HEK293 (cell line): ENCODE results near the gene FBXO27.

ENCODE experiments used
- CTCF ChIA-PET: fragments of 350-600 bp; formaldehyde crosslinking; extraction: SDS; loops from one replicate; lab custom pipeline; 2021; ENCODE audit warnings: antibody characterized with exemption; lab: Yijun Ruan, JAX
- POLR2A ChIA-PET: fragments of 300-600 bp; formaldehyde crosslinking; extraction: SDS; loops from one replicate; lab custom pipeline; 2020; ENCODE audit warnings: antibody characterized with exemption, inconsistent platforms; lab: Yijun Ruan, JAX
- H3K27ac ChIP-seq: fragments of 200-500 bp; sonication (Bioruptor generic); 2 replicates; pipeline ENCODE4 v1.5.1; 2014; ENCODE audit warnings: low read depth, low read length, control low read depth, inconsistent platforms; ENCODE audit errors: extremely low read depth
- H3K36me3 ChIP-seq, 2 experiments: fragments of 200-500 bp in 1 of 2; sonication (Bioruptor generic) in 1 of 2; 1 replicate in 1 of 2; 2 replicates in 1 of 2; pipeline ENCODE4 v1.5.1; 2014 to 2017; ENCODE audit warnings: inconsistent platforms in 2 of 2, low read length in 2 of 2; ENCODE audit not compliant: control insufficient read depth in 2 of 2, insufficient read depth in 1 of 2
- H3K4me1 ChIP-seq: fragments of 200-500 bp; sonication (Bioruptor generic); 2 replicates; pipeline ENCODE4 v1.5.1; 2014; ENCODE audit warnings: mild to moderate bottlenecking, low read length, inconsistent platforms; ENCODE audit not compliant: control insufficient read depth, insufficient read depth
- H3K4me3 ChIP-seq: 2 replicates; pipeline ENCODE4 v1.5.1; 2011; ENCODE audit warnings: low read depth, mild to moderate bottlenecking, control low read depth, low read length, moderate library complexity
- H3K9me3 ChIP-seq: fragments of 200-500 bp; sonication (Bioruptor generic); 2 replicates; pipeline ENCODE4 v1.5.1; 2014; ENCODE audit warnings: low read depth, low read length, inconsistent platforms; ENCODE audit not compliant: control insufficient read depth, insufficient read depth
- AEBP2 ChIP-seq: fragments of 450-650 bp; formaldehyde crosslinking; IDR thresholded peaks from 2 replicates; pipeline ENCODE4 v1.5.1; 2016; ENCODE audit warnings: missing biosample characterization, missing genetic modification characterization, borderline replicate concordance
- BCL11A ChIP-seq: fragments of 450-650 bp; formaldehyde crosslinking; IDR thresholded peaks from 2 replicates; pipeline ENCODE4 v1.5.1; 2016; ENCODE audit warnings: low read depth, missing biosample characterization, missing genetic modification characterization
- BCL6B ChIP-seq: fragments of 450-650 bp; formaldehyde crosslinking; IDR thresholded peaks from 2 replicates; pipeline ENCODE4 v1.5.1; 2017; ENCODE audit warnings: missing biosample characterization, missing genetic modification characterization
- ELK4 ChIP-seq: IDR thresholded peaks from 2 replicates; pipeline ENCODE4 v1.6.1; 2011; ENCODE audit warnings: mild to moderate bottlenecking, low read depth, low read length, borderline replicate concordance
- GFI1B ChIP-seq: fragments of 450-650 bp; formaldehyde crosslinking; IDR thresholded peaks from 2 replicates; pipeline ENCODE4 v1.5.1; 2016; ENCODE audit warnings: missing biosample characterization, missing genetic modification characterization
- GLI4 ChIP-seq: fragments of 450-650 bp; formaldehyde crosslinking; IDR thresholded peaks from 2 replicates; pipeline ENCODE4 v1.5.1; 2016; ENCODE audit warnings: missing biosample characterization, missing genetic modification characterization
- HOXC10 ChIP-seq: sonication (generic); formaldehyde crosslinking; IDR thresholded peaks from 2 replicates; pipeline ENCODE4 v1.8.1; 2023; ENCODE audit warnings: mild to moderate bottlenecking, missing genetic modification reagents
- HOXD13 ChIP-seq: sonication (generic); formaldehyde crosslinking; IDR thresholded peaks from 2 replicates; pipeline ENCODE4 v1.8.0; 2022; ENCODE audit warnings: missing genetic modification reagents, borderline replicate concordance
- INSM2 ChIP-seq: fragments of 450-650 bp; formaldehyde crosslinking; IDR thresholded peaks from 2 replicates; pipeline ENCODE4 v1.5.1; 2016; ENCODE audit warnings: missing biosample characterization, missing genetic modification characterization
- KLF7 ChIP-seq: fragments of 450-650 bp; formaldehyde crosslinking; IDR thresholded peaks from 2 replicates; pipeline ENCODE4 v1.5.1; 2016; ENCODE audit warnings: missing biosample characterization, missing genetic modification characterization, borderline replicate concordance
- SCRT2 ChIP-seq: fragments of 450-650 bp; formaldehyde crosslinking; IDR thresholded peaks from 2 replicates; pipeline ENCODE4 v1.5.1; 2016; ENCODE audit warnings: missing biosample characterization, missing genetic modification characterization
- SETDB1 ChIP-seq: IDR thresholded peaks from one replicate; pipeline ENCODE4 v1.6.1; 2017; ENCODE audit warnings: mild to moderate bottlenecking, low read length, moderate library complexity, mixed read lengths; ENCODE audit not compliant: insufficient read length
- ZNF157 ChIP-seq: fragments of 450-650 bp; formaldehyde crosslinking; IDR thresholded peaks from 2 replicates; pipeline ENCODE4 v1.5.1; 2016; ENCODE audit warnings: missing biosample characterization, missing genetic modification characterization
- ZNF18 ChIP-seq: fragments of 450-650 bp; formaldehyde crosslinking; IDR thresholded peaks from 2 replicates; pipeline ENCODE4 v1.5.1; 2016; ENCODE audit warnings: missing biosample characterization, missing genetic modification characterization
- ZNF248 ChIP-seq: fragments of 450-650 bp; formaldehyde crosslinking; IDR thresholded peaks from 2 replicates; pipeline ENCODE4 v1.5.1; 2017; ENCODE audit warnings: missing biosample characterization, missing genetic modification characterization
- ZNF391 ChIP-seq: fragments of 450-650 bp; formaldehyde crosslinking; IDR thresholded peaks from 2 replicates; pipeline ENCODE4 v1.5.1; 2016; ENCODE audit warnings: low read depth, missing biosample characterization, missing genetic modification characterization, borderline replicate concordance
- ZNF423 ChIP-seq: fragments of 450-650 bp; formaldehyde crosslinking; IDR thresholded peaks from 2 replicates; pipeline ENCODE4 v1.5.1; 2016; ENCODE audit warnings: missing biosample characterization, missing genetic modification characterization
- ZNF473 ChIP-seq: fragments of 450-650 bp; formaldehyde crosslinking; IDR thresholded peaks from 2 replicates; pipeline ENCODE4 v1.5.1; 2017; ENCODE audit warnings: missing biosample characterization, missing genetic modification characterization
- ZNF48 ChIP-seq: fragments of 450-650 bp; formaldehyde crosslinking; IDR thresholded peaks from 2 replicates; pipeline ENCODE4 v1.5.1; 2016; ENCODE audit warnings: missing biosample characterization, missing genetic modification characterization
- ZNF549 ChIP-seq: fragments of 450-650 bp; IDR thresholded peaks from 2 replicates; pipeline ENCODE4 v1.5.1; 2018; ENCODE audit warnings: missing biosample characterization, missing genetic modification characterization, mild to moderate bottlenecking, inconsistent platforms, moderate library complexity
- ZNF560 ChIP-seq: fragments of 450-650 bp; formaldehyde crosslinking; IDR thresholded peaks from 2 replicates; pipeline ENCODE4 v1.5.1; 2017; ENCODE audit warnings: missing biosample characterization, missing genetic modification characterization, borderline replicate concordance
- ZNF624 ChIP-seq: fragments of 450-650 bp; formaldehyde crosslinking; IDR thresholded peaks from 2 replicates; pipeline ENCODE4 v1.5.1; 2017; ENCODE audit warnings: missing biosample characterization, missing genetic modification characterization
- ZNF692 ChIP-seq: fragments of 450-650 bp; formaldehyde crosslinking; IDR thresholded peaks from 2 replicates; pipeline ENCODE4 v1.5.1; 2016; ENCODE audit warnings: missing biosample characterization, missing genetic modification characterization
- ZNF701 ChIP-seq: fragments of 450-650 bp; formaldehyde crosslinking; IDR thresholded peaks from 2 replicates; pipeline ENCODE4 v1.5.1; 2016; ENCODE audit warnings: missing biosample characterization, missing genetic modification characterization
- ZNF785 ChIP-seq: fragments of 450-650 bp; formaldehyde crosslinking; IDR thresholded peaks from 2 replicates; pipeline ENCODE4 v1.5.1; 2016; ENCODE audit warnings: missing biosample characterization, missing genetic modification characterization
- ZSCAN4 ChIP-seq: fragments of 450-650 bp; formaldehyde crosslinking; IDR thresholded peaks from 2 replicates; pipeline ENCODE4 v1.5.1; 2017; ENCODE audit warnings: missing biosample characterization, missing genetic modification characterization

Gene FBXO27

GRCh38 chr19:38975214-38975860, 57.0 kb downstream of the FBXO27 start, which contains the start of gene FBXO17:
FBXO17 (minus strand) TSS chr19:38975742; CDS start chr19:38950319, 25,423 bp downstream.
- H3K4me1 ChIP-seq = peaks cover 32% of the 10 kb centered on the region
- H3K9me3 ChIP-seq = no peaks in the 10 kb centered on the region
- peak within 1 kb of the TSS; percentile 96 for H3K27ac ChIP-seq
- ChIA-PET CTCF (interaction anchor here (0.7 to 5.9 kb wide), 31 partner anchors 7 to 573 kb away, joined by 3 to 62 read pairs (median 4); partner anchors contain the start of genes FAM98C, FBXO27 and SYCN), POLR2A (interaction anchor here (0.6 to 2.6 kb wide), 16 partner anchors 9 to 460 kb away, joined by 3 to 24 read pairs (median 4); partner anchors contain the start of genes FBXO27, MRPS12, RPS16 and SAMD4B)
- peaks cover 10 to 31% of the 10 kb centered on the region in 2 experiments for H3K36me3 ChIP-seq
- H3K4me3 ChIP-seq = peak within 1 kb of the TSS; percentile 65
- TF ChIP-seq ZNF391 (tag by site-specific recombination) (no peak), KLF7 (tag by site-specific recombination) (peak; percentile 99), INSM2 (no peak), ZNF473 (no peak), ZNF157 (no peak), BCL6B (tag by site-specific recombination) (0 out of 2 replicates have a peak, but pooled peaks have one; percentile 36), ZNF549 (no peak), ZNF624 (tag by site-specific recombination) (no peak), ZSCAN4 (peak; percentile 35; the same call in 1 of the 2 replicates), GLI4 (tag by site-specific recombination) (no peak), ZNF423 (tag by site-specific recombination) (peak; percentile 94), SCRT2 (peak; percentile 100), SETDB1 (no peak), ZNF48 (no peak), AEBP2 (no peak), ZNF560 (no peak), ZNF701 (tag by site-specific recombination) (no peak), GFI1B (tag by site-specific recombination) (0 out of 2 replicates have a peak, but pooled peaks have one; percentile 19), ELK4 (no peak), ZNF785 (tag by site-specific recombination) (0 out of 2 replicates have a peak, but pooled peaks have one; percentile 7), ZNF248 (no peak), HOXC10 (CRISPR knock-in tag) (no peak), ZNF18 (tag by site-specific recombination) (no peak), BCL11A (no peak; the same call in 1 of the 2 replicates), HOXD13 (CRISPR knock-in tag) (no peak), ZNF692 (tag by site-specific recombination) (peak; percentile 93)
